NCI-H146 treated with DMSO at 0.1 percent for 48 hours (cell line): ENCODE data around the gene IFI30.
A peak's percentile ranks its signal among the peaks of the same experiment; 100 is the strongest.
"Not testable (repeated sequence)": the region's sequence is repeated elsewhere in the genome, so short reads cannot be mapped to it uniquely, and the experiment has no call there.

ENCODE experiments used
- DNase-seq: peaks from one replicate; lab custom pipeline; 2025; ENCODE audit not compliant: unreplicated experiment; lab: John Stamatoyannopoulos, UW

The IFI30 gene

DNA sequence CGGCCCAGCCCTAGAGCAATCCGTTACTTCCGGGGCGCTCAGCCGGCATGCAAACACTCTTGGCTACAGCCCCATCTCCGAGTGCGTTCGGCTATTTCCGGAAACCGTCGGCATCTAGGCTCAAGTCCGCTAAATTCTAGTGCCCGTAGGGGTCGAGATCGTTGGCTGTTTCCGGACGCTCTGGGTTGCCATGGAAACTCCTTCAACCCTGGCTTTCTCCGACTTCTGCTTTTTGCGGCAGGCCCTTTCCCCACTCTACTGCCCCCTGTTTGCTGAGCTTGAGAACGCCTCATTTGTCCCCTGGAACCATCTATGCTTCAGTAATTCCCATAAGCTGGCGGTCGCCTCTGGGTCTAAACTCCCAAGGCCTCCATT, 21.2 kb upstream of the IFI30 start:
- DNase-seq = peak; percentile 98

DNA sequence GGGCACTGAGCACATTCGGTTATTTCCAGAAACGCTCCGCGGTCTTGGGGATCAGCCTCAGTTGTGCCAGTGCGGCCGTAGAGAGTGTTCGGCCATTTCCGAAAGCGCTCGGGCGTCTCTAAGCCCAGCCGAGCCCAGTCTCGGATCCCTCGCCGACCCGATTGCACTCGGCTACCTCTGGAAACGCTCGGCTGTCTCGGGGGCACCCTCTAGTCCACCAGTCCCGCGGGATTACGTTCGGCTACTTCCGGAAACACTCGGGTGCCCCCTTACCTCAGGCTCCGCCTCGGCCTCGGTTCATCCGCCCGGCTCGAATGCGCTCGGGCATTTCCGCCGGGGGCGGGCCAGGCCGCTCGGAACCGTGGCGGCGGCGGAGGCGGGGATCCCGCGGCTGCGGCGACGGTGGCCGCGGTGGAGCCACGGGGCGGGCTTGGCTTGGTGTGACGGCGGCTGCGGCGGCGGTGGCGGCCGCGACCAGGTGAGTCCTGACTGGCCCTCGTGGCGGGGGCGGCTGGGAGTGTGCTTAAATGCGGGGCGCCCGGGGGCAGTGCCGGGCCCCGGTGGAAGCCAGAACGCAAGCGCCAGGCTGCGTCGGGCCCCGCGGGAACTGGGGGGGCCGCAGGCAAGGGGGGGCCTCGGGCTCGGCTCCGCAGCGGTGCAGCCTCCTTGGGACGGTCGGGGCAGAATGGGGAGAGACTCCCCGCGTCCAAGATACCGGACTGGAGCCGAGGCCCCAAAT, 20.6 kb upstream of the IFI30 start, which contains the start of gene PIK3R2:
PIK3R2 (plus strand) TSS at position 347 of the 739 bp plus-strand sequence. CDS start 2,717 bp downstream, outside the sequence.
- DNase-seq = peak; percentile 99

DNA sequence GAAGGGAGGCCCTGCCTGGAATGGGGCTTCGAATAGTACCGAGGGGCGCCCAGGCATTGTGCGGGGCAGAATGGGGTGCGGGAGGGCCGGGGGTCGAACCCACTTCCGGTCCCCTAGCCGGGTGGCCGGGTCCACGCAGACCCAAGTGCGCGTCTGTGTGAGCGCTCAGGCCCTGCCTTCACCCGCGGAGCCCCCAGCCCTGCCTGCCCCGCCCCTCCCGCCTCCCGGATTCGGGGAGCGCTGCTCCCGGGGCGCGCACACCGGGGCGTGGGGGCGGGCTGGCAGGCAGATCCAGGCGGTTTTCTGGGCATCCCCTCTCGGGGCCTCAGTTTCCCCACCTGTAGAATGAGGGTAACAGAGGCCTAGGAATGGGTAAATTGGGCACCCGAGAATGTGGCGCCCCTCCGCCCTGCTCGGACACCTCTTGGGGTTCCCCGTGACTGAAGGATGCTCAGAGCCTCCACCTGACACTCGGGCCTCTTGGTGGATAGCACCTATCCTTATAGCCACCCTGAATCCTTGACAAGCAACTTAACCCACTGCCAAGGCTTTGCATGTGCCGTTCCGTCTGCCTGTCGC, 20.0 kb upstream of the IFI30 start:
- no peak for DNase-seq

DNA sequence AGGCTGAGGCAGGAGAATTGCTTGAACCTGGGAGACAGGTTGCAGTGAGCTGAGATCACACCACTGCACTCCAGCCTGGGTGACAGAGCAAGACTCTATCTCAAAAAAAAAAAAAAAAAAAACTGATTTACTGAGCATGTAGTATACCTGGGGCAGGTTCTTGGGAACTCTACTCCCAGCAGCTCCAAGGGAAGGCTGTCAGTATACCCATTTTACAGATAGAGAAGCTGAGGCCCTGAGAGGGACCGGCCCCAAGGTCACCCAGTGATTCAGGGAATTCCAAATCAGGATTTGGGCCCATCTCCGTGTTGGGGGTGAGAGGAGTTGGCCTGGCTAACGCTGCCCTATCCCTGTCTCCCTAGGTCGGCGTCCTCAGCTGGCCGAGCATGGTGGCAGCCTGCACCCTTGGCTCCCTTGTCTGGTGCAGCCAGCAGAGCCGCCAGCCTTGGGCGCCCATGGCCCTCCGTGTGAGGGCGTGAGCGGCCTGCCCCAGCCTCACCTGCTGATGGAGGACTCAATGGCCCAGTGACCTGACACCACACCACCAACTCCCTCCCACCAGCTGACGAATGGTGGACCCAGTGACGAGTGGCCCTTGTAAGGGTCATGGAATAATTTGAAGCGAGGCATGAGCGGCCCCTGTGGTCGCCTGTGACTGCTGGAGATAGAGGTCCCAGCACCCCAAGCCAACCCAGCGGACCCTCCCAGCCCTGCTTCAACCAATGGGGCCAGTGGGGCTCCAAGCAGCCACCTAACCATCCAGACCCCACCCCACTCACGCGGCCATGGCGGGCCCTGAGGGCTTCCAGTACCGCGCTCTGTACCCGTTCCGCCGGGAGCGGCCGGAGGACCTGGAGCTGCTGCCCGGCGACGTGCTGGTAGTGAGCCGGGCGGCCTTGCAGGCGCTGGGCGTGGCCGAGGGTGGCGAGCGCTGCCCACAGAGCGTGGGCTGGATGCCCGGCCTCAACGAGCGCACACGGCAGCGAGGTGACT, 18.2 kb upstream of the IFI30 start:
- no peak for DNase-seq

DNA sequence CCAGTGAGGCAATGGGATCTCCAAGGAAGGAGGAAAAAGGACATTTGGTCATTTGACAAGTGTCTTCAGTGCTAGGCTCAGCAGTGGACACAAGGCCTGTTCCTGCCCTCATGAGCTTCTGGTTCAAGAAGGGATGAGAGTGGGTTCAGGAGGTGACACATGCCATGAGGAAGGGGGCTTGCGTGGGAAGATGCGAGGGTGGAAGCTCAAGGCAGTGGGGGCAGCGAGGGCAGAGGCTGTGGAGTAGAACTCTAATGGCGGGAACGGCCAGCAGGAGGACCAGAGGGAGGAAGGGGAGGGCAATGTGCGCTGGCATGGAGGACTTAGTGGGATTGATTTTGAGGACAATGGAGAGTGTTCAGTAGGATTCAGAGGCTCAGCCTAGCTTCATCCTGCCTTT, 17.3 kb upstream of the IFI30 start:
- no peak for DNase-seq

DNA sequence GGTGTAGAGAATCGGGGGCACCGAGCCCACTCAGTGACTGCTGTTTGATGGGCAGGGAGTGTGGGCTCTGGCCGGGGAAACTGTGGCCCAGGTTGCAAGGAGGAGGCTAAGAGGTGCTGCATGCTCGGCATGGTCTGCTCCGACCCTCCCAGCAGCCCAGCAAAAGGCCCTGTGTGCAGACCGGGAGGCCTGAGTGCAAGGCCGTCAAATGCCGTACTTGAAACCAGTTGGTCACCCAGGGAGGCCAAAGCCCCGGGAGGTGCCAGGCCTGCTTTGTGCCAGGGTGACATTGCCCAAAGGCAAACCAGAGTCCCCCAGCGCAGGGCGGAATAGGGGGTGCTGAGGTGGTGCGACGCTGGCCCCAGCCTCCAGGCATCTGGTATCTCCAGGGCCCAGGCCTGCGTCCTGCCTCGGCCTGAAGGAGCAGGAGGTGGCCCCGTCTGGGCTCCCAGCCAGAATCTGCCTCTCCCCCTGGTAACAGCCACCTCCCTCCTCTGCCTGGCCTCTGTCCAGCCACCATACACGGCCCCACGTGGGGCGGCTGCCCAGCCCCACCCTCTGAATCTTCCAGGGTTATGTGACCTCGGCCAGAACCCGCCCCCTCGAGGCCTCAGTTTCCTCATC, 16.7 kb upstream of the IFI30 start:
- DNase-seq = peak; percentile 68

DNA sequence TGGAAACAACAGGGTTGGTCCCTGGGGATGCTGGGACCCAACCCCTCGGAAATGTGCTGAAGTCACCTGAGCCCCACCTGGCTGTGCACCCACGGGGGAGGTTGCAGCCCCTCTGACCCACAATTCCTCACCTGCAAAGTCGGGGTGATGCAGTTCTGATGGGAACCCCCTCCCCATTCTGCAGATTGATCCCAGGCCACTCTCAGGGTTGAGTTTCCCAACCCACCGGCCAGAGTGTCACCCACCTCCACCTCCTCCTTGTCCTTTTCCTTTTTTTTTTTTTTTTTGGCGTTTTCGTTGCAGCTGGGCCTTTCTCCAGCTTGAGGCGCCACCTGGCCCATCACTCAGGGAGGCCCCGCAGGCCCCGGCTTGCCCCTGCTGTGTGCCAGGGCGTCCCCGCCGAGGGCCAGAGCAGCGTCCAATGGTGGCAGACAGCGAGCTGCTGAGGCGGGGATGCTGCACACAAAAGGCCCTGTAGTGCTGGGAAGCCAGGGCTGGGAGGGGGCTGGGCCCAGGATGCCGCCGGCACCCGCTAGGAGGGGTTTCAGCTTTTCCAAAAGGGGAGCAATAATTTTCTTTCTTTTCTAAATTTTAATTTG, 16.0 kb upstream of the IFI30 start:
- DNase-seq = peak; percentile 94

DNA sequence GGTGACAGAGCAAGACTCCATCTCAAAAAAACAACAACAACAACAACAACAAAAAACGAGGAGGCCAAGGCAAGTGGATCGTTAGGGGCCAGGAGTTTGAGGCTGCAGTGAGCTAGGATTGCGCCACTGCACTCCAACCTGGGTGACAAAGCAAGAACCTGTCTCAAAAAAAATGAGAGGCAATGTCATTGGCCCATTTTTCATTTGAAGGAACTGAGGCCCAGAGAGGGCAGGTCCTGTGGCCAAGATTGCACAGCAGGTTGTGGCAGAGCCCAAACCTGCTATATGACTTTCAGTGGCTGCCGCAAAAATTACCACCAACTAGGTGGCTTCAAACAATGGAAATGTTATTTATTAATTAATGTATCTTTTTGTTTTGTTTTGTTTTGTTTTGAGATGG, 15.1 kb upstream of the IFI30 start:
- no peak for DNase-seq

DNA sequence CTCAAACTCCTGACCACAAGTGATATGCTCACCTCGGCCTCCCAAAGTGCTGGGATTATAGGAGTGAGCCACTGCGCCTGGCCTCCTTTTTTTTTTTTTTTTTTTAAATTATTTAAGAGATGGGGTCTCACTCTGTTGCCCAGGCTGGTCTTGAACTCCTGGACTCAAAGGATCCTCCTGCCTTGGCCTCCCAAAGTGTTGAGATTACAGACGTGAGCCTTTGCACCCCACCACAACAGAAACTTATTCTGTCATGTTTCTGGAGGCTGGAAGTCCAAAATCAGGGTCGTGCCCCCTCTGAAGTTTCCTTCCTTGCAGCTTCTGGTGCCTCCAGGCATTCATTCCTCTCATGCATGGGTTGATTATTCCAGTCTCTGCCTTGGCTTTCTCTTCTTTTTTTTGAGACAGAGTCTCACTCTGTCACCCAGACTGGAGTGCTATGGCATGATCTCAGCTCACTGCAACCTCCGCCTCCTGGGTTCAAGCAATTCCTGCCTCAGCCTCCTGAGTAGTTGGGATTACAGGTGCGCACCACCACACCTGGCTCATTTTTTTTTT, 14.5 kb upstream of the IFI30 start:
- DNase-seq = not testable (repeated sequence)

DNA sequence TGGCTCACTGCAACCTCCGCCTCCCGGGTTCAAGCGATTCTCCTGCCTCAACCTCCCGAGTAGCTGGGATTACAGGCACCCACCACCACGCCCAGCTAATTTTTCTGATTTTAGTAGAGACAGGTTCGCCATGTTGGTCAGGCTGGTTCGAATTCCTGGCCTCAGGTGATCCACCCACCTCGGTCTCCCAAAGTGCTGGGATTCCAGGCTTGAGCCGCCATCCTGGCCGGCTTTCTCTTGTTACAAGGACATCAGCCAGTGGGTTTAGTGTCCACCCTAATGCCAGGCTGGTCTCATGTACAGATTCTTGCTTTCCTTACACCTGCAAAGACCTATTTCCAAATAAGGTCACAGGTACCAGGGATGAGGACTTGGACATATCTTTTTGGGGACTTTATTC, 13.8 kb upstream of the IFI30 start:
- DNase-seq = no peak

DNA sequence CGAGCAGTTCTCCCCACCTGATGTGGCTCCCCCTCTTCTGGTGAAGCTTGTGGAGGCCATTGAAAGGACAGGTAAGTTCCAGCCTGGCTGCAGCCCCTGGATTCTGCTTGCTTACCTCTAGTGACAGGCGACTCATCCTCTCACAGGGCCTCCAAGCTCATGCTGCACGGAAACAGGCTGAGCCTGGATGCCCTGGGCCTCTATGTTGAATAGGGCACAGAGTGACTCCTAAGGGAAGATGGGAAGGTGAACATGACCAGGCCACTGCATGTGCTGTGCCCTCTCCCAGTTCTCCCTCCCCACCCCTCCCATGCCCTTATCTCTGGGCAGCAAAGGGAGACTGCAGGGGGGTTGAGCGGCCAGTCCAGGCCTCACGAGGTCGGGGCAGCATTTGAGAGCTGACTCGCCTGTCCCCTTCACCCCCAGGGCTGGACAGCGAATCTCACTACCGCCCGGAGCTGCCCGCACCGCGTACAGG, 13.1 kb upstream of the IFI30 start:
- DNase-seq = no peak

DNA sequence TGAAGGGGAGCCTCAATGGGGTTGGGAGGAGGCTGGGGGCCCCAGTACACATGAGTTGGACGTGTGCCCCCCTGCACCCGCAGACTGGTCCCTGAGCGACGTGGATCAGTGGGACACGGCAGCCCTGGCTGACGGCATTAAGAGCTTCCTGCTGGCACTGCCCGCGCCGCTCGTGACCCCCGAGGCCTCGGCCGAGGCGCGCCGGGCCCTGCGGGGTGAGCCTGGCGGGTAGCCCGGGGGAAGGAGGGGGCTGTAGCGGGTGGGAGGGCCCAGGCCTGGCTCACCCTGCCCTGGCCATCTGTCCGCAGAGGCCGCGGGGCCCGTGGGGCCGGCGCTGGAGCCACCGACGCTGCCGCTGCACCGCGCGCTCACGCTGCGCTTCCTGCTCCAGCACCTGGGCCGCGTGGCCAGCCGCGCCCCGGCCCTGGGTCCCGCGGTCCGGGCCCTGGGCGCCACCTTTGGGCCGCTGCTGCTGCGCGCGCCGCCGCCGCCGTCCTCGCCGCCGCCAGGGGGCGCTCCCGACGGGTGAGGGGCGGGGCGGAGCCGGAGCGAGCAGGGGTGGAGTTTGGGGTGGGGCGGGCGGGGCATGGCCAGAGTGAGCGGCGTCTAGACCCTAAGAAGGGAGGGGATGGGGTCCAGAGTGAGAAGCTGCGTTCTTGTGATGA, 12.5 kb upstream of the IFI30 start:
- no peak for DNase-seq

DNA sequence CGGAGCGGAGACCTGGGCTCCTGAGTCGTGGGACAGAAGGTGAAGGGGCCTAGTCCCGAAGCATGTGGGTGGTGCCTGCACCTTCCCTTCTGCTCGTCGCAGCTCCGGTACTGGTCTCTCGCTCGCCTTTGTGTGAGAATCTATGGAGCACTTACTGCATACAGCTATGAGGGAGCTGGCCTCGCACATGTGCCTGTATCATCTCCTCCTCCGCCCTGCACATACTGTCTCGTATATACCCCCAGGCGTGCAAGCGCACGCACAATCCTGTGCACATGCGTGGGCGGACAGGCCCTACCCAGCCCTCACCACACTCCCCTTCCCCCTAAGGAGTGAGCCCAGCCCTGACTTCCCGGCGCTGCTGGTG, 12.0 kb upstream of the IFI30 start:
- DNase-seq = no peak

DNA sequence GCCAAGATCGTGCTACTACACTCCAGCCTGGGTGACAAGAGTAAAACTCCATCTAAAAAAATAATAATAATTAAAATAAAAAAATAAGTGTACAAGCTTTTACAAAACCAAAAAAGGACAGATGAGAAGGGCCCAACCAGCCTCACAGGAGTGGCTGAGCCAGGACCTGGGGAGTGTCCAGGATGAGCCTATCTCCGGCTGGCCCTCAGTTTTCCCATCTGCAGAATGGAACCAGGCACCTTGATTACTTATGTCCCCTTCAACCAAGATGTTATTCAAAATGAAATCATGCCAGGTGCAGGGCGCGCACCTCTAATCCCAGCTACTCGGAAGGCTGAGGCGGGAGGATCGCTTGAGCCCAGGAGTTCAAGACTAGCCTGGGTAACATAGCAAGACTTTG, 9.5 kb upstream of the IFI30 start:
- no peak for DNase-seq

DNA sequence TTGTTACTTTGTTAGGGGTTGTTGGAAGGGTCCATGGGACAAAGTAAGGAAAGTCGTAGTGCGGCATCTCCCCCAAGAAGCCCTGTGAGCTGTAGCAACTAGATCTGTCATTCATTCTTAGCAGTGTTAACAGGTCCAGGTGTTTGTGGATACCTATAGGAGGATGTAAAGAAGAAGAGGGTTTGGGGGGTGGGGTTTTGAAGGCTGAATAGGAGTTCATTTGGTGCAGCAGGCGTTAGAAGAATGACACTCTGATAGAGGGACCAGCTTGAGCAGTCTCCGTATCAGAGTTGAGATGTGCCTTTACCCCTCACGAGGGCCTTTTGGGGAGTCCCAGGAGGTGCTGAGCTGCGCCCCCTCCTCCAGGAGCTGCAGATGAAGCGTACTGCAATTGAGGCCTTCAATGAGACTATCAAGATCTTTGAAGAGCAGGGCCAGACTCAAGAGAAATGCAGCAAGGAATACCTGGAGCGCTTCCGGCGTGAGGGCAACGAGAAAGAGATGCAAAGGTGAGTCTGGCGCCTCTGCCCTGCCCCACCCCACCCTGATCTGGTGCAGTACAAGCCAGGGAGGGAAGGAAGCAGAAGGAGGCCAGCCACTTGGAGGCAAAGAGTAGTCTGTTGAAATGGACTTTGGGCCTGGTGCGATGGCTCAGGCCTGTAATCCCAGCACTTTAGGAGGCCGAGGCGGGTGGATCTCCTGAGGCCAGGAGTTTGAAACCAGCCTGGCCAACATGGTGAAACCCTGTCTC, 7.6 kb upstream of the IFI30 start:
- DNase-seq = no peak

DNA sequence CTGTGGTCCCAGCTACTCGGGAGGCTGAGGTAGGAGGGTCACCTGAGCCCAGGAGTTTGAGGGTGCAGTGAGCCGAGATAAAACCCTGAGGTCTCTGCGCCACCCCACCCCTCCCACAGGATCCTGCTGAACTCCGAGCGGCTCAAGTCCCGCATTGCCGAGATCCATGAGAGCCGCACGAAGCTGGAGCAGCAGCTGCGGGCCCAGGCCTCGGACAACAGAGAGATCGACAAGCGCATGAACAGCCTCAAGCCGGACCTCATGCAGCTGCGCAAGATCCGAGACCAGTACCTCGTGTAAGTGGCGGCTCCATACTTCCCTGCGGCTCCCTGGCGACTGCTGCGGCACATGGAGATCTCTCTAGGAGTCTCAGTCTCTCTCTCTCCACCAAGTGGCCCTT, 6.6 kb upstream of the IFI30 start:
- no peak for DNase-seq

DNA sequence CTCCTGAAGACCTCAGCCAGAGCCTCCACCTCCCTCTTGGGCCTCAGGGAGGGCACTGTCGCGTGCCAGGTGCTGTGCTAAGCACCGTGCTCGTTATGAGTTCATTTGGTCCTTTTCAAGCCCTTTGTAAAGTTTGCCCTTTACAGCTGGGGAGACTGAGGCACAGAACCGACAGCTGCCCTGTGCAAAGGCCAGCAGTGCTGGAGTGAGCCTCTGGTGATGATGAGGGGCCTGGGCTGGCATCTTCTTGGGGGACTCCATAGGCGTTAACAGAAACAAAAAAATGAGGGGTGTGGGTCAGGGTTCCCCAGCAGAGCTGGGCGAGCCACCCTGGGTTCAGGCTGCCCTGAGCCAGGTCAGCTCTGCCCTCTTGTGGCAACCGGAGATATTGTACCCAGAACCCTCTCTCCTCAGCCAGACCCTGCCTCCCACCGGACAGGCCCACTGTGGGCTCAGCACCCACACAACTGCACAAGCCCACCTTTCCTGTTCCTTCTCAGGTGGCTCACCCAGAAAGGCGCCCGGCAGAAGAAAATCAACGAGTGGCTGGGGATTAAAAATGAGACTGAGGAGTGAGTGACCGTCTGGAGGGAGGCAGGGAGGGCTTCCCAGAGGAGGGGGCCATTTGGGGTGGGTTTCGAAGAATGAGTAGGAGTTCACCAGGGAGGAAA, 5.5 kb upstream of the IFI30 start:
- no peak for DNase-seq

DNA sequence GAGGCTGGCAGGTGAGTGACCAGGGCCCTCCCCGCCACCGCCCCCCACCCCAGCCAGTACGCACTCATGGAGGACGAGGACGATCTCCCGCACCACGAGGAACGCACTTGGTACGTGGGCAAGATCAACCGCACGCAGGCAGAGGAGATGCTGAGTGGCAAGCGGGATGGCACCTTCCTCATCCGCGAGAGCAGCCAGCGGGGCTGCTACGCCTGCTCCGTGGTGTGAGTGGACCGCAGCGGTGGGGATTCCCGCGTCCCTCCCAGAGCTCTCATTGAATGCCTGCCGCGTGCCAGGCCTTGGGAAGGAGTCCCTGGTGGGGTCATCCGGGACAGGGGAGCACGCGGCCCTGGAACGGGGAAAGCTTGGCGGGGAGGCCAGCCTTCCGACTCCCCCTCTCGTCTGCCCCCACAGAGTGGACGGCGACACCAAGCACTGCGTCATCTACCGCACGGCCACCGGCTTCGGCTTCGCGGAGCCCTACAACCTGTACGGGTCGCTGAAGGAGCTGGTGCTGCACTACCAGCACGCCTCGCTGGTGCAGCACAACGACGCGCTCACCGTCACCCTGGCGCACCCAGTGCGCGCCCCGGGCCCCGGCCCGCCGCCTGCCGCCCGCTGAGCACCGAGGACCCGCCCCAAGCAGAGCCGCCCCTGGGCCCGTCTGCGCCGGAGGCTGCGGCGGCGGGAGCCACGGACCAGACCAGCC, 4.8 kb upstream of the IFI30 start:
- DNase-seq = no peak
